Peyer's patch (tissue), 4 donors: Measurements from ENCODE around the gene TPRKB.

Experiments used
- POLR2A ChIP-seq, 2 donors: fragments of 450-650 bp; IDR thresholded peaks; one replicate each; pipeline ENCODE4 v1.5.1; 2017; ENCODE audit warnings: antibody characterized with exemption in 2 of 2, mild to moderate bottlenecking in 2 of 2, moderate library complexity in 2 of 2
- TF ChIP-seq, protein P1 (sequence below), 6 experiments: fragments of 450-650 bp in 4 of 6; fragments of 200-600 bp in 2 of 6; sonication (generic) in 1 of 6; IDR thresholded peaks; one replicate each; pipeline ENCODE4 v1.5.1; 2017 to 2019; ENCODE audit warnings: antibody characterized with exemption in 6 of 6, mild to moderate bottlenecking in 3 of 6, moderate library complexity in 1 of 6

DNA sequence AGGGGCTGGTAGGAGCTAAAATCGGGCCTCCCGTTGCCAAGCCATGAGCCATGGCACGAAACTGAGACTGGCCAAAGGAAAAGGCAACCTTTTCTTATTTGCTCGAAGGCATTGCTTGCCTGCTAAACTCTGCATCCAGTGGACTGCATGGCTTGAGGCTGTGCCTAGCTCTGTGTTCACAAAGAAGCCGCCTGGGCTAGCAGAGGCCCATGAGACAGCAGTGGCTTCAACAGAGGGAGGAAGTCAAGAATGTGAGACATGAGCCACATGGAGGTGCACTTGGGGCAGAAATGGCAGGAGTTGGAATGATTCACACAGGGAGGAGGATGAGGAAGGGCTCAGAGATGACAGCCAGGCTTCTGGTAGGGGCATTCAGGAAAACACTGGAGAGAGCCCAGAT lies 33.5 kb downstream of the TPRKB start:
- TF ChIP-seq, protein P1, sequence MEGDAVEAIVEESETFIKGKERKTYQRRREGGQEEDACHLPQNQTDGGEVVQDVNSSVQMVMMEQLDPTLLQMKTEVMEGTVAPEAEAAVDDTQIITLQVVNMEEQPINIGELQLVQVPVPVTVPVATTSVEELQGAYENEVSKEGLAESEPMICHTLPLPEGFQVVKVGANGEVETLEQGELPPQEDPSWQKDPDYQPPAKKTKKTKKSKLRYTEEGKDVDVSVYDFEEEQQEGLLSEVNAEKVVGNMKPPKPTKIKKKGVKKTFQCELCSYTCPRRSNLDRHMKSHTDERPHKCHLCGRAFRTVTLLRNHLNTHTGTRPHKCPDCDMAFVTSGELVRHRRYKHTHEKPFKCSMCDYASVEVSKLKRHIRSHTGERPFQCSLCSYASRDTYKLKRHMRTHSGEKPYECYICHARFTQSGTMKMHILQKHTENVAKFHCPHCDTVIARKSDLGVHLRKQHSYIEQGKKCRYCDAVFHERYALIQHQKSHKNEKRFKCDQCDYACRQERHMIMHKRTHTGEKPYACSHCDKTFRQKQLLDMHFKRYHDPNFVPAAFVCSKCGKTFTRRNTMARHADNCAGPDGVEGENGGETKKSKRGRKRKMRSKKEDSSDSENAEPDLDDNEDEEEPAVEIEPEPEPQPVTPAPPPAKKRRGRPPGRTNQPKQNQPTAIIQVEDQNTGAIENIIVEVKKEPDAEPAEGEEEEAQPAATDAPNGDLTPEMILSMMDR (IDR thresholded peaks at IDR 0.05): no peak
- TF ChIP-seq POLR2A (IDR thresholded peaks at IDR 0.05): no peak
